Measurements from ENCODE around the gene BCAP29. TPM values are rescaled to one million over a fixed set of nuclear protein-coding genes. Genes with fewer than 3 reads are reported as not detected.

BCAP29 gene
- total and polyA plus RNA-seq, 9 of the 15 experiments (the other 6 are each of a cell fraction or from before 2014, with no cell fraction given): 63.4 to 137 (median 79.7) TPM

- Histone ChIP-seq H3K9ac (ENCODE audit: insufficient read depth in 1 of 2, low read depth in 2 of 2, low read length in 2 of 2) (peak overlapping the region in 1 of 2 experiments; percentile 92; a peak in 3 of 4 replicates), H3K4me2 (ENCODE audit: insufficient read depth, low read length) (peak overlapping the region; percentile 65), H2AFZ (ENCODE audit: low read depth, low read length) (peak overlapping the region; percentile 13; the same call in 1 of the 2 replicates), H3K9me3 (replicated peaks; ENCODE audit: control insufficient read depth, insufficient read depth, low read depth, low read length) (no peaks in the 10 kb centered on the region), H3K36me3 (ENCODE audit: control insufficient read depth, insufficient read depth, low read length) (peaks cover 40% of the 10 kb centered on the region), H3K4me1 (replicated peaks in 1 of 2; ENCODE audit: control insufficient read depth in 2 of 2, insufficient read depth in 2 of 2, low read length in 2 of 2) (peaks cover 6 to 13% of the 10 kb centered on the region in 2 experiments; a peak in 4 of 5 replicates), H3K27me3 (ENCODE audit: control insufficient read depth in 2 of 2, insufficient read depth in 2 of 2, low read length in 2 of 2) (no peaks in the 10 kb centered on the region), H3K4me3 (peak overlapping the region; percentile 62), H4K20me1 (replicated peaks; ENCODE audit: control insufficient read depth, insufficient read depth, low read length) (no peaks in the 10 kb centered on the region), H3K79me2 (ENCODE audit: control insufficient read depth, insufficient read depth, low read length) (peaks cover 49% of the 10 kb centered on the region), H3K27ac (ENCODE audit: extremely low read depth, low read depth, low read length) (peak overlapping the region; percentile 83; the same call in 2 of the 3 replicates), H3K9me1 (ENCODE audit: control insufficient read depth, insufficient read depth, low read length) (no peaks in the 10 kb centered on the region)
- ATAC-seq (no peak), DNase-seq (ENCODE audit: extremely low read depth in 1 of 4, low spot score in 3 of 4) (peak in 1 of 4 experiments; percentile 26), FAIRE-seq (no peak)
- ChIA-PET POLR2A (interaction anchor here (0.5 to 2.6 kb wide), 5 partner anchors 9 to 500 kb away, joined by 3 to 12 read pairs (median 3); partner anchors contain the start of genes COG5 and DUS4L), CTCF (ENCODE audit: low intra/inter-chr PET ratio) (interaction anchor here (0.9 kb wide), 1 partner anchor 10 kb away, joined by 3 read pairs; no protein-coding TSS in a partner anchor)
- in situ Hi-C loops (cut with MboI) (no loop called here), intact Hi-C loops (cut with micrococcal nuclease) (loop anchor here (2.0 kb wide), 1 partner anchor 143 kb away; no protein-coding TSS in a partner anchor)
- no TSS peak for BruUV-seq (replicated peaks)
- WGBS (ENCODE audit: insufficient coverage, low coverage, missing lambda C conversion rate): 22% methylated on average over 5 of the region's 5 CpGs
- TF ChIP-seq ELK1 (CRISPR knock-in tag; IDR thresholded peaks at IDR 0.05): no peak
- peak; percentile 83 for TF ChIP-seq PRDM10 (IDR thresholded peaks at IDR 0.05; ENCODE audit: partially characterized antibody)
- TF ChIP-seq ZNF518B (CRISPR knock-in tag; IDR thresholded peaks at IDR 0.05): no peak
- TF ChIP-seq RERE (CRISPR knock-in tag; IDR thresholded peaks at IDR 0.05; ENCODE audit: borderline replicate concordance): no peak
Observed at GRCh38 chr7:107581387-107582013, 1.5 kb downstream of the BCAP29 start.
